ENCODE data around the gene RPL36A.

The RPL36A gene

GRCh38 chrX:101417190-101417589 is 26.4 kb downstream of the RPL36A start:
- peak overlapping the region; percentile 93 for H3K9ac ChIP-seq (ENCODE audit: low read length)
- no peaks in the 10 kb centered on the region for H3K27me3 ChIP-seq (ENCODE audit: control insufficient read depth, insufficient read depth, low read length)
- H3K36me3 ChIP-seq (ENCODE audit: control insufficient read depth, insufficient read depth, low read length) = no peaks in the 10 kb centered on the region
- H3K4me1 ChIP-seq (ENCODE audit: control insufficient read depth, insufficient read depth, low read length) = peaks cover 5% of the 10 kb centered on the region
- peak overlapping the region; percentile 25 for H3K4me3 ChIP-seq (ENCODE audit: low read length)
- H3K9me3 ChIP-seq (ENCODE audit: control insufficient read depth, low read length) = no peaks in the 10 kb centered on the region

GRCh38 chrX:101417981-101418841 is 27.4 kb downstream of the RPL36A start:
- Histone ChIP-seq H3K27me3 (ENCODE audit: control insufficient read depth, insufficient read depth, low read length) (no peaks in the 10 kb centered on the region), H3K9ac (ENCODE audit: low read length) (peak overlapping the region; percentile 93), H3K4me3 (ENCODE audit: low read length) (peak overlapping the region; percentile 25), H3K9me3 (ENCODE audit: control insufficient read depth, low read length) (no peaks in the 10 kb centered on the region), H3K4me1 (ENCODE audit: control insufficient read depth, insufficient read depth, low read length) (peaks cover 5% of the 10 kb centered on the region), H3K36me3 (ENCODE audit: control insufficient read depth, insufficient read depth, low read length) (no peaks in the 10 kb centered on the region)

- H3K9ac ChIP-seq (ENCODE audit: low read length) = no peak overlapping the region
- no peaks in the 10 kb centered on the region for H3K9me3 ChIP-seq (ENCODE audit: control insufficient read depth, low read length)
- no peak overlapping the region for H3K4me3 ChIP-seq (ENCODE audit: low read length)
Observed at GRCh38 chrX:101419489-101419888, 28.7 kb downstream of the RPL36A start.

GRCh38 chrX:101427954-101428353 is 37.1 kb downstream of the RPL36A start:
- Histone ChIP-seq H3K36me3 (ENCODE audit: control insufficient read depth, insufficient read depth, low read length) (no peaks in the 10 kb centered on the region), H3K27me3 (ENCODE audit: control insufficient read depth, insufficient read depth, low read length) (no peaks in the 10 kb centered on the region), H3K4me1 (ENCODE audit: control insufficient read depth, insufficient read depth, low read length) (no peaks in the 10 kb centered on the region), H3K9me3 (ENCODE audit: control insufficient read depth, low read length) (no peaks in the 10 kb centered on the region), H3K9ac (ENCODE audit: low read length) (no peak overlapping the region), H3K4me3 (ENCODE audit: low read length) (no peak overlapping the region)

More at GRCh38 chrX:101419489-101419888, 28.7 kb downstream of the RPL36A start:
- H3K36me3 ChIP-seq (ENCODE audit: control insufficient read depth, insufficient read depth, low read length) = no peaks in the 10 kb centered on the region
- H3K4me1 ChIP-seq (ENCODE audit: control insufficient read depth, insufficient read depth, low read length) = peaks cover 5% of the 10 kb centered on the region
- H3K27me3 ChIP-seq (ENCODE audit: control insufficient read depth, insufficient read depth, low read length) = no peaks in the 10 kb centered on the region

- Histone ChIP-seq H3K4me1 (ENCODE audit: control insufficient read depth, insufficient read depth, low read length) (no peaks in the 10 kb centered on the region), H3K36me3 (ENCODE audit: control insufficient read depth, insufficient read depth, low read length) (no peaks in the 10 kb centered on the region), H3K4me3 (ENCODE audit: low read length) (no peak overlapping the region), H3K9me3 (ENCODE audit: control insufficient read depth, low read length) (no peaks in the 10 kb centered on the region), H3K27me3 (ENCODE audit: control insufficient read depth, insufficient read depth, low read length) (no peaks in the 10 kb centered on the region), H3K9ac (ENCODE audit: low read length) (no peak overlapping the region)
Observed at GRCh38 chrX:101429934-101430333, 39.1 kb downstream of the RPL36A start.

- H3K4me1 ChIP-seq (ENCODE audit: control insufficient read depth, insufficient read depth, low read length) = no peaks in the 10 kb centered on the region
- no peak overlapping the region for H3K4me3 ChIP-seq (ENCODE audit: low read length)
- no peaks in the 10 kb centered on the region for H3K36me3 ChIP-seq (ENCODE audit: control insufficient read depth, insufficient read depth, low read length)
- no peaks in the 10 kb centered on the region for H3K9me3 ChIP-seq (ENCODE audit: control insufficient read depth, low read length)
- no peak overlapping the region for H3K9ac ChIP-seq (ENCODE audit: low read length)
- H3K27me3 ChIP-seq (ENCODE audit: control insufficient read depth, insufficient read depth, low read length) = no peaks in the 10 kb centered on the region
Observed at GRCh38 chrX:101430457-101431078, 39.8 kb downstream of the RPL36A start.

GRCh38 chrX:101442085-101442484 is 51.3 kb downstream of the RPL36A start:
- Histone ChIP-seq H3K4me1 (ENCODE audit: control insufficient read depth, insufficient read depth, low read length) (no peaks in the 10 kb centered on the region), H3K36me3 (ENCODE audit: control insufficient read depth, insufficient read depth, low read length) (no peaks in the 10 kb centered on the region), H3K27me3 (ENCODE audit: control insufficient read depth, insufficient read depth, low read length) (no peaks in the 10 kb centered on the region), H3K9me3 (ENCODE audit: control insufficient read depth, low read length) (no peaks in the 10 kb centered on the region), H3K9ac (ENCODE audit: low read length) (no peak overlapping the region), H3K4me3 (ENCODE audit: low read length) (no peak overlapping the region)

All from mucosa of stomach (tissue), 1 donor.